HepG2 (cell line): ENCODE data around the gene UCKL1. TPM values are rescaled to one million over a fixed set of nuclear protein-coding genes. Genes with fewer than 3 reads are reported as not detected.
A peak's percentile ranks its signal among the peaks of the same experiment; 100 is the strongest.

ENCODE experiments used
- ARID4A ChIP-seq: sonication (generic); formaldehyde crosslinking; IDR thresholded peaks from 2 replicates; pipeline ENCODE4 v1.5.0; 2020; ENCODE audit warnings: mild to moderate bottlenecking, missing genetic modification reagents, borderline replicate concordance
- GMEB2 ChIP-seq: IDR thresholded peaks from 2 replicates; pipeline ENCODE4 v1.6.1; 2016; ENCODE audit warnings: missing biosample characterization, missing genetic modification reagents, low read depth
- GPN1 ChIP-seq: sonication (generic); formaldehyde crosslinking; IDR thresholded peaks from 2 replicates; pipeline ENCODE4 v1.5.1; 2020; ENCODE audit warnings: missing genetic modification reagents, borderline replicate concordance
- HHEX ChIP-seq: IDR thresholded peaks from 2 replicates; pipeline ENCODE4 v1.6.1; 2016; ENCODE audit warnings: control low read depth
- KLF12 ChIP-seq: sonication (generic); formaldehyde crosslinking; IDR thresholded peaks from 2 replicates; pipeline ENCODE4 v1.4.0; 2020; ENCODE audit warnings: missing genetic modification reagents, borderline replicate concordance
- NFIC ChIP-seq: IDR thresholded peaks from 2 replicates; pipeline ENCODE4 v1.6.1; 2012; ENCODE audit warnings: mild to moderate bottlenecking, low read length, inconsistent platforms
- PHF21A ChIP-seq: sonication (generic); formaldehyde crosslinking; IDR thresholded peaks from 2 replicates; pipeline ENCODE4 v1.5.0; 2020; ENCODE audit warnings: mild to moderate bottlenecking, missing genetic modification reagents
- RNF219 ChIP-seq: sonication (generic); formaldehyde crosslinking; IDR thresholded peaks from 2 replicates; pipeline ENCODE4 v1.5.0; 2020; ENCODE audit warnings: mild to moderate bottlenecking, missing genetic modification reagents
- SALL1 ChIP-seq: sonication (generic); formaldehyde crosslinking; IDR thresholded peaks from 2 replicates; pipeline ENCODE4 v1.8.0; 2022; ENCODE audit warnings: mild to moderate bottlenecking, missing genetic modification reagents
- SMAD1 ChIP-seq: sonication (generic); formaldehyde crosslinking; IDR thresholded peaks from 2 replicates; pipeline ENCODE4 v1.4.0; 2020; ENCODE audit warnings: missing genetic modification reagents, low read depth, mild to moderate bottlenecking, borderline replicate concordance
- ZBTB25 ChIP-seq: IDR thresholded peaks from 2 replicates; pipeline ENCODE4 v1.6.1; 2018; ENCODE audit warnings: missing genetic modification reagents
- ZBTB33 ChIP-seq: sonication (generic); formaldehyde crosslinking; IDR thresholded peaks from 2 replicates; pipeline ENCODE4 v1.4.0; 2020; ENCODE audit warnings: missing genetic modification reagents
- ZNF253 ChIP-seq: sonication (generic); formaldehyde crosslinking; IDR thresholded peaks from 2 replicates; pipeline ENCODE4 v1.8.0; 2022; ENCODE audit warnings: mild to moderate bottlenecking, missing genetic modification reagents, borderline replicate concordance
- ZNF30 ChIP-seq: sonication (generic); formaldehyde crosslinking; IDR thresholded peaks from 2 replicates; pipeline ENCODE4 v1.5.0; 2020; ENCODE audit warnings: mild to moderate bottlenecking, missing genetic modification reagents
- ZNF337 ChIP-seq: sonication (generic); formaldehyde crosslinking; IDR thresholded peaks from 2 replicates; pipeline ENCODE4 v1.5.1; 2020; ENCODE audit warnings: missing genetic modification reagents, low read depth, mild to moderate bottlenecking, borderline replicate concordance
- ZNF556 ChIP-seq: sonication (generic); formaldehyde crosslinking; IDR thresholded peaks from 2 replicates; pipeline ENCODE4 v1.4.0; 2020; ENCODE audit warnings: mild to moderate bottlenecking, missing genetic modification reagents, borderline replicate concordance
- ZNF577 ChIP-seq: sonication (generic); formaldehyde crosslinking; IDR thresholded peaks from 2 replicates; pipeline ENCODE4 v1.4.0; 2020; ENCODE audit warnings: mild to moderate bottlenecking, low read depth, missing genetic modification reagents, borderline replicate concordance
- ZNF629 ChIP-seq: sonication (generic); formaldehyde crosslinking; conservative IDR thresholded peaks from 2 replicates; pipeline ENCODE4 v1.5.0; 2020; ENCODE audit warnings: missing genetic modification reagents
- polyA plus RNA-seq, 8 experiments: library from polyadenylated mRNA; depleted of rRNA in 3 of 8; stranded (reverse) in 7 of 8; unstranded in 1 of 8; fragments of >200 nt; fragmentation: Illumina TruSeq in 4 of 8; extraction: Trizol in 4 of 8; gene quantifications; 2 replicates each; pipeline versions ENCODE4 v1.2.1 to v1.2.3, GENCODE V29; 2011 to 2016; ENCODE audit warnings: low read depth in 4 of 8, missing spikeins in 1 of 8, mixed read lengths in 1 of 8; ENCODE audit not compliant: insufficient read depth in 1 of 8
- total RNA-seq, 5 experiments: library from RNA; depleted of rRNA; stranded (reverse); fragments of >200 nt; fragmentation: Illumina TruSeq; extraction: Trizol; gene quantifications; 2 replicates each; pipeline ENCODE4 v1.2.3, GENCODE V29; 2016; ENCODE audit warnings: low read depth in 1 of 5

UCKL1 gene
- total and polyA plus RNA-seq, 2 of the 13 experiments (the other 11 are each of a cell fraction or from before 2014, with no cell fraction given) = 50.2 to 126 TPM

GRCh38 chr20:63977739-63978276 is 21.6 kb upstream of the UCKL1 start (continued):
- TF ChIP-seq RNF219 (CRISPR knock-in tag) (no peak), ZNF253 (no peak; the same call in 1 of the 2 replicates), ZBTB33 (CRISPR knock-in tag) (peak; percentile 82), GMEB2 (no peak), KLF12 (CRISPR knock-in tag) (no peak), GPN1 (CRISPR knock-in tag) (peak; percentile 77; the same call in 1 of the 2 replicates), ARID4A (CRISPR knock-in tag) (peak; percentile 87), ZNF629 (CRISPR knock-in tag) (no peak), SALL1 (CRISPR knock-in tag) (peak; percentile 73), HHEX (CRISPR knock-in tag) (no peak), ZNF337 (CRISPR knock-in tag) (0 out of 2 replicates have a peak, but pooled peaks have one; percentile 18), PHF21A (CRISPR knock-in tag) (peak; percentile 49), SMAD1 (0 out of 2 replicates have a peak, but pooled peaks have one; percentile 34), ZNF577 (CRISPR knock-in tag) (no peak), NFIC (no peak), ZNF30 (CRISPR knock-in tag) (no peak), ZBTB25 (CRISPR knock-in tag) (0 out of 2 replicates have a peak, but pooled peaks have one; percentile 44), ZNF556 (no peak)
